HCT116 (cell line): ENCODE results near the gene SEZ6. TPM values are rescaled to one million over a fixed set of nuclear protein-coding genes. Genes with fewer than 3 reads are reported as not detected.

Experiments
- ATAC-seq: fragments of 200-7000 bp; cut with Tn5 transposase; 2 replicates; pipeline ENCODE4 v1.9.1; 2020; ENCODE audit warnings: mild to moderate bottlenecking, moderate library complexity
- BruUV-seq: library from RNA; stranded (reverse); fragments of 400-500 nt; replicated peaks from 2 replicates; lab custom pipeline; 2021; lab: Mats Ljungman, UMichigan
- CTCF ChIA-PET: fragments of 300-600 bp; sonication (Branson Sonifier 250); formaldehyde crosslinking; loops from one replicate; lab custom pipeline; 2021; ENCODE audit warnings: antibody characterized with exemption; lab: Charles Lee
- POLR2A ChIA-PET: fragments of 300-600, 350-600 bp; sonication (Branson Sonifier 250); formaldehyde crosslinking; loops from one replicate; lab custom pipeline; 2021; ENCODE audit warnings: antibody characterized with exemption; lab: Charles Lee
- RAD21 ChIA-PET, 2 experiments: fragments of 300-600 bp; sonication (Branson Sonifier 250); formaldehyde crosslinking; loops; one replicate each; lab custom pipeline; 2023; ENCODE audit warnings: low total read pairs in 2 of 2; ENCODE audit not compliant: uncharacterized antibody in 2 of 2, unreplicated experiment in 2 of 2, low non-redundant PET in 1 of 2; lab: Charles Lee
- DNase-seq: peaks from one replicate; pipeline ENCODE4 v3.0.0-alpha.2; 2010; ENCODE audit warnings: low read depth, low spot score
- H2AFZ ChIP-seq: fragments of 200-600 bp; shearing (Covaris generic), sonication (generic); 2 replicates; pipeline ENCODE4 v1.6.1; 2017; ENCODE audit warnings: low read depth, mixed run types, mixed read lengths, antibody characterized with exemption, low read length; ENCODE audit not compliant: poor library complexity, severe bottlenecking
- H3K27ac ChIP-seq: 2 replicates; pipeline ENCODE4 v1.5.1; 2012; ENCODE audit warnings: low read depth, low read length
- H3K27me3 ChIP-seq: fragments of 200-600 bp; sonication (generic); 2 replicates; pipeline ENCODE4 v1.6.1; 2016; ENCODE audit warnings: mixed run types, low read length, mixed read lengths; ENCODE audit not compliant: insufficient read depth
- H3K36me3 ChIP-seq, 2 experiments: fragments of 200-500 bp in 1 of 2; fragments of 200-600 bp in 1 of 2; sonication (Bioruptor generic) in 1 of 2; sonication (generic) in 1 of 2; 2 replicates each; pipeline versions ENCODE4 v1.5.1 to v1.6.1; 2014 to 2016; ENCODE audit warnings: low read length in 2 of 2, inconsistent platforms in 1 of 2, mixed read lengths in 1 of 2, mixed run types in 1 of 2; ENCODE audit not compliant: insufficient read depth in 2 of 2, control insufficient read depth in 1 of 2
- H3K4me1 ChIP-seq, 2 experiments: fragments of 200-600 bp in 1 of 2; sonication (generic) in 1 of 2; 2 replicates each; pipeline versions ENCODE4 v1.5.1 to v1.6.1; 2012 to 2017; ENCODE audit warnings: low read length in 2 of 2, inconsistent platforms in 1 of 2, mild to moderate bottlenecking in 1 of 2, mixed read lengths in 1 of 2, mixed run types in 1 of 2, moderate library complexity in 1 of 2; ENCODE audit not compliant: insufficient read depth in 2 of 2, control insufficient read depth in 1 of 2
- H3K4me2 ChIP-seq: fragments of 200-600 bp; sonication (generic); 2 replicates; pipeline ENCODE4 v1.6.1; 2017; ENCODE audit warnings: mixed run types, low read length, mixed read lengths
- H3K4me3 ChIP-seq, 2 experiments: fragments of 200-600 bp in 1 of 2; sonication (generic) in 1 of 2; replicated peaks in 1 of 2; 2 replicates each; pipeline ENCODE4 v1.5.1; 2011 to 2016; ENCODE audit warnings: low read length in 2 of 2, control low read depth in 1 of 2, low read depth in 1 of 2, mild to moderate bottlenecking in 1 of 2, mixed read lengths in 1 of 2, mixed run types in 1 of 2
- H3K79me2 ChIP-seq: fragments of 200-600 bp; sonication (generic); 2 replicates; pipeline ENCODE4 v1.6.1; 2017; ENCODE audit warnings: mild to moderate bottlenecking, mixed run types, low read length, moderate library complexity, mixed read lengths; ENCODE audit not compliant: insufficient read depth
- H3K9ac ChIP-seq: fragments of 200-600 bp; sonication (generic); 2 replicates; pipeline ENCODE4 v1.6.1; 2016; ENCODE audit warnings: low read length, mixed read lengths
- H3K9me2 ChIP-seq: fragments of 200-600 bp; sonication (generic), shearing (Covaris generic); 2 replicates; pipeline ENCODE4 v1.6.1; 2017; ENCODE audit warnings: mixed run types, mild to moderate bottlenecking, moderate library complexity; ENCODE audit not compliant: insufficient read depth
- H3K9me3 ChIP-seq, 2 experiments: fragments of 200-500 bp in 1 of 2; fragments of 200-600 bp in 1 of 2; sonication (Bioruptor generic) in 1 of 2; sonication (generic) in 1 of 2; 2 replicates each; pipeline ENCODE4 v1.6.1; 2014 to 2017; ENCODE audit warnings: low read length in 2 of 2, mixed read lengths in 2 of 2, inconsistent platforms in 1 of 2, low read depth in 1 of 2, mild to moderate bottlenecking in 1 of 2, mixed run types in 1 of 2, moderate library complexity in 1 of 2; ENCODE audit not compliant: control insufficient read depth in 1 of 2, insufficient read depth in 1 of 2
- H4K20me1 ChIP-seq: fragments of 200-600 bp; sonication (generic), shearing (Covaris generic); 2 replicates; pipeline ENCODE4 v1.6.1; 2017; ENCODE audit warnings: mixed run types, mild to moderate bottlenecking, moderate library complexity; ENCODE audit not compliant: insufficient read depth
- CEBPB ChIP-seq: IDR thresholded peaks from 2 replicates; pipeline ENCODE4 v1.6.1; 2012; ENCODE audit warnings: low read depth
- EGR1 ChIP-seq: IDR thresholded peaks from 2 replicates; pipeline ENCODE4 v1.6.1; 2012; ENCODE audit warnings: low read depth
- ELF1 ChIP-seq: IDR thresholded peaks from 2 replicates; pipeline ENCODE4 v1.6.1; 2012; ENCODE audit warnings: low read depth, borderline replicate concordance
- EZH2phosphoT487 ChIP-seq: fragments of 200-600 bp; IDR thresholded peaks from 2 replicates; pipeline ENCODE4 v1.6.1; 2018; ENCODE audit warnings: antibody characterized with exemption, borderline replicate concordance
- FOSL1 ChIP-seq: IDR thresholded peaks from 2 replicates; pipeline ENCODE4 v1.6.1; 2012; ENCODE audit warnings: low read depth
- JUND ChIP-seq: IDR thresholded peaks from 2 replicates; pipeline ENCODE4 v1.6.1; 2012
- RAD21 ChIP-seq: IDR thresholded peaks from 2 replicates; pipeline ENCODE4 v1.6.1; 2012; ENCODE audit warnings: low read depth, mild to moderate bottlenecking
- SRF ChIP-seq: IDR thresholded peaks from 2 replicates; pipeline ENCODE4 v1.6.1; 2012; ENCODE audit warnings: low read depth
- TCF7L2 ChIP-seq: IDR thresholded peaks from 2 replicates; pipeline ENCODE4 v1.7.0; 2011; ENCODE audit warnings: borderline replicate concordance, inconsistent platforms; ENCODE audit not compliant: insufficient read depth, insufficient read length; ENCODE audit errors: extremely low read depth
- intact Hi-C: fragments of 100-400 bp; cut with micrococcal nuclease; formaldehyde crosslinking; loops from 2 replicates; pipeline ENCODE4 v1.10.0; 2022
- total RNA-seq: library from RNA; stranded (reverse); gene quantifications from one replicate; pipeline ENCODE4 v1.2.1, GENCODE V29; 2021; ENCODE audit not compliant: unreplicated experiment
- TF ChIP-seq, protein P1 (sequence below), 3 experiments: fragments of 200-600 bp in 1 of 3; sonication (generic) in 1 of 3; IDR thresholded peaks in 2 of 3; conservative IDR thresholded peaks in 1 of 3; 2 replicates each; pipeline ENCODE4 v1.5.1; 2012 to 2017; ENCODE audit warnings: low read depth in 2 of 3, low read length in 2 of 3, antibody characterized with exemption in 1 of 3, borderline replicate concordance in 1 of 3, control low read depth in 1 of 3, mild to moderate bottlenecking in 1 of 3, mixed read lengths in 1 of 3, mixed run types in 1 of 3, moderate library complexity in 1 of 3; ENCODE audit not compliant: insufficient read depth in 1 of 3
- TF ChIP-seq, protein P2 (sequence below): IDR thresholded peaks from 2 replicates; pipeline ENCODE4 v1.6.1; 2012; ENCODE audit warnings: low read depth

SEZ6 gene
- total RNA-seq, 1 experiment from 2014 or later: 0.22 TPM

- no peak for TF ChIP-seq EZH2phosphoT487
Observed at GRCh38 chr17:28977659-28978355, 28.0 kb downstream of the SEZ6 start (continued).

DNA sequence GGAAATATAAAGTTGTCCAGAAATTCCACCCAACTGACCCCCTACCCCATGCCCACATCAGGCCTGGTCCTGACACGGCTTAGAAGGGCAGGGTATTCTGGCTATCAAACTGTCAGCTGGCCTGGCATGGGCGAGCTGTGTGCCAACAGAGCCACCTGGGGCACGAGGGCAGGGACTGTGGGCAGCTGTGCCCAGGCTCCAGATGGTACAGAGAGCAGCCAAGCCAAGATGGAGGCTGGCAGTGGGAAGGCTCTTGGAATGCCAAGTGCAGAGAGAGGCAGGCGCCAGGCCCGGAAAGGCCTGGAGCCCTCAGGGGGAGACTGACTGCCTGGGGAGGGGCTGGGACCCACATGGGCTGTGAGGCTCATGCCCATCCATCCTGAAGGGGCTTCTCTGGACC lies 30.2 kb downstream of the SEZ6 start:
- Histone ChIP-seq H3K4me1 (no peaks in the 10 kb centered on the region), H3K9ac (no peak overlapping the region), H3K4me3 (no peak overlapping the region), H3K36me3 (no peaks in the 10 kb centered on the region), H3K27me3 (peaks cover 15% of the 10 kb centered on the region; the same call in 1 of the 2 replicates), H3K4me2 (no peak overlapping the region), H3K9me2 (no peaks in the 10 kb centered on the region), H2AFZ (no peak overlapping the region), H3K79me2 (no peaks in the 10 kb centered on the region), H4K20me1 (no peaks in the 10 kb centered on the region), H3K9me3 (no peaks in the 10 kb centered on the region), H3K27ac (no peak overlapping the region)
- intact Hi-C loops: no loop called here
- DNase-seq: no peak
- ChIA-PET RAD21 (no interaction called here), CTCF (no interaction called here), POLR2A (no interaction called here)
- ATAC-seq: no peak
- no peak for TF ChIP-seq CEBPB
- TF ChIP-seq ELF1: no peak
- TF ChIP-seq EGR1: no peak
- TF ChIP-seq SRF: no peak
- no peak for TF ChIP-seq EZH2phosphoT487
- no peak for TF ChIP-seq RAD21
- TF ChIP-seq, protein P1, sequence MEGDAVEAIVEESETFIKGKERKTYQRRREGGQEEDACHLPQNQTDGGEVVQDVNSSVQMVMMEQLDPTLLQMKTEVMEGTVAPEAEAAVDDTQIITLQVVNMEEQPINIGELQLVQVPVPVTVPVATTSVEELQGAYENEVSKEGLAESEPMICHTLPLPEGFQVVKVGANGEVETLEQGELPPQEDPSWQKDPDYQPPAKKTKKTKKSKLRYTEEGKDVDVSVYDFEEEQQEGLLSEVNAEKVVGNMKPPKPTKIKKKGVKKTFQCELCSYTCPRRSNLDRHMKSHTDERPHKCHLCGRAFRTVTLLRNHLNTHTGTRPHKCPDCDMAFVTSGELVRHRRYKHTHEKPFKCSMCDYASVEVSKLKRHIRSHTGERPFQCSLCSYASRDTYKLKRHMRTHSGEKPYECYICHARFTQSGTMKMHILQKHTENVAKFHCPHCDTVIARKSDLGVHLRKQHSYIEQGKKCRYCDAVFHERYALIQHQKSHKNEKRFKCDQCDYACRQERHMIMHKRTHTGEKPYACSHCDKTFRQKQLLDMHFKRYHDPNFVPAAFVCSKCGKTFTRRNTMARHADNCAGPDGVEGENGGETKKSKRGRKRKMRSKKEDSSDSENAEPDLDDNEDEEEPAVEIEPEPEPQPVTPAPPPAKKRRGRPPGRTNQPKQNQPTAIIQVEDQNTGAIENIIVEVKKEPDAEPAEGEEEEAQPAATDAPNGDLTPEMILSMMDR (IDR thresholded peaks at IDR 0.05 in 2 of 3, conservative IDR thresholded peaks at IDR 0.05 in 1 of 3; ENCODE audit: borderline replicate concordance in 1 of 3, insufficient read depth in 1 of 3, low read depth in 2 of 3, low read length in 2 of 3): no peak
- TF ChIP-seq TCF7L2: no peak
- no peak for TF ChIP-seq JUND
- TF ChIP-seq, protein P2, sequence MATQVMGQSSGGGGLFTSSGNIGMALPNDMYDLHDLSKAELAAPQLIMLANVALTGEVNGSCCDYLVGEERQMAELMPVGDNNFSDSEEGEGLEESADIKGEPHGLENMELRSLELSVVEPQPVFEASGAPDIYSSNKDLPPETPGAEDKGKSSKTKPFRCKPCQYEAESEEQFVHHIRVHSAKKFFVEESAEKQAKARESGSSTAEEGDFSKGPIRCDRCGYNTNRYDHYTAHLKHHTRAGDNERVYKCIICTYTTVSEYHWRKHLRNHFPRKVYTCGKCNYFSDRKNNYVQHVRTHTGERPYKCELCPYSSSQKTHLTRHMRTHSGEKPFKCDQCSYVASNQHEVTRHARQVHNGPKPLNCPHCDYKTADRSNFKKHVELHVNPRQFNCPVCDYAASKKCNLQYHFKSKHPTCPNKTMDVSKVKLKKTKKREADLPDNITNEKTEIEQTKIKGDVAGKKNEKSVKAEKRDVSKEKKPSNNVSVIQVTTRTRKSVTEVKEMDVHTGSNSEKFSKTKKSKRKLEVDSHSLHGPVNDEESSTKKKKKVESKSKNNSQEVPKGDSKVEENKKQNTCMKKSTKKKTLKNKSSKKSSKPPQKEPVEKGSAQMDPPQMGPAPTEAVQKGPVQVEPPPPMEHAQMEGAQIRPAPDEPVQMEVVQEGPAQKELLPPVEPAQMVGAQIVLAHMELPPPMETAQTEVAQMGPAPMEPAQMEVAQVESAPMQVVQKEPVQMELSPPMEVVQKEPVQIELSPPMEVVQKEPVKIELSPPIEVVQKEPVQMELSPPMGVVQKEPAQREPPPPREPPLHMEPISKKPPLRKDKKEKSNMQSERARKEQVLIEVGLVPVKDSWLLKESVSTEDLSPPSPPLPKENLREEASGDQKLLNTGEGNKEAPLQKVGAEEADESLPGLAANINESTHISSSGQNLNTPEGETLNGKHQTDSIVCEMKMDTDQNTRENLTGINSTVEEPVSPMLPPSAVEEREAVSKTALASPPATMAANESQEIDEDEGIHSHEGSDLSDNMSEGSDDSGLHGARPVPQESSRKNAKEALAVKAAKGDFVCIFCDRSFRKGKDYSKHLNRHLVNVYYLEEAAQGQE: no peak
- no peak for TF ChIP-seq FOSL1
- no TSS peak for BruUV-seq
